ENCODE measurements around the gene PRELP. TPM values are rescaled to one million over a fixed set of nuclear protein-coding genes. Genes with fewer than 3 reads are reported as not detected.

PRELP gene
- 12.8 TPM for total RNA-seq

GRCh38 chr1:203475012-203475981 lies at the start of gene PRELP:
PRELP (plus strand) TSS chr1:203475806; CDS start chr1:203483185, 7,379 bp downstream.

GRCh38 chr1:203493901-203494300 lies 18.3 kb downstream of the PRELP start, which contains the start of gene OPTC:
OPTC (plus strand) TSS chr1:203494153; CDS start chr1:203496006, 1,853 bp downstream.

Other genes starting within 250 kb of the PRELP start
- not detected for gene CHIT1, start 246.1 kb upstream of the PRELP start, total RNA-seq
- gene BTG2, start 170.3 kb upstream of the PRELP start, total RNA-seq, result 56.5 TPM
- gene FMOD, start 124.7 kb upstream of the PRELP start, total RNA-seq, result 137 TPM
- gene OPTC, start 18.3 kb downstream of the PRELP start, total RNA-seq, result 40.7 TPM
- gene ATP2B4, start 151.0 kb downstream of the PRELP start, total RNA-seq, result 83.0 TPM

All from camera-type eye (tissue), 1 donor.